ENCODE data around the gene FAM222A.

DNA sequence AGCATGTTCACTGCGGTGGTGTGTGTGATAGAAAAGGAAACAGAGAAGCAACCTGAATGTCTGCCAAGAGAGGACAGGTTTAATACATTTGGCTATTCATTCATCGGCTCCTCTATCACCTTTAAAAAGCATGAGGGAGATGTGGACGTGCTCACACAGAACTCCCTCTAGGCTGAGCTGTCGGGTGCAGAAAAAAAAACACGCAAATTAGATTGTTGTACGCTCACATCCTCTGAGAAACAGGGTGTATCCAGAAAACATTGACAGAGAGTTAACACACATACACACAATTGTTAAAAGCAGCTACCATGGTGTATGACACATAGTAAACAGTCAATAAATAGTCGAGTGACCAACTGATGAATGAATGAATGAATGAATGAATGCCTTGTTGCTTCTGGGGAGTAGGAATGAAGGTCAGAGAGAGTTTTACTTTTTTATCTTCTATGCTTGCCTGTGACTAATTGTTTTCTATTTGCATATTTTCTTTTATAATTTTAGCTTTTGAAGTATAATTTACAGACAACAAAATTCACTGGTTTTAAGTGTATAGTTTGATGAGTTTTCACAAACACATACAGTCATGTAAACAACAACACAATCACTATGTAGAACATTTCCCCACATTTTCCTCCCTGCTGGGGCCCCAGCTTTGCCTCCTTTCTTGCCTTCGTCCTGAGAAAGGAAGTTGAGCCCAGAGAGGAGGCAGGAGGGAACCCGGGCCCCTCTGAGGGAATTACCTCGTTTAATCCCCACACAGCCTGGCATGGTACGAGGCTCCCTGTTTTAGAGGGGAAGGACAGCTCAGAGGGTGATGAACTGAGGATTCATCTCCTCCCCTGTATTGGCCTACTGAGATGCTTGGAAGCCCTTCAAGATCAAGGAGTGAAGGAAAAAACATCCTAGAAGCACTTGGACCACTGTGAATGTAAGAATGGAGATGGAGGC, 19.7 kb upstream of the FAM222A start:
- no peak for TF ChIP-seq CTCF (IDR thresholded peaks at IDR 0.05; ENCODE audit: low read depth, low read length)
- TF ChIP-seq EZH2phosphoT487 (IDR thresholded peaks at IDR 0.05; ENCODE audit: low read depth) = no peak

Measured in OCI-LY3 (cell line).